Ishikawa (cell line): ENCODE measurements around the gene TBC1D5.

Experiments
- EP300 ChIP-seq: IDR thresholded peaks from 2 replicates; pipeline ENCODE4 v1.6.1; 2012; ENCODE audit warnings: borderline replicate concordance
- REST ChIP-seq: IDR thresholded peaks from 2 replicates; pipeline ENCODE4 v1.6.1; 2012; ENCODE audit warnings: low read depth, mild to moderate bottlenecking
- TAF1 ChIP-seq: IDR thresholded peaks from 2 replicates; pipeline ENCODE4 v1.6.1; 2012; ENCODE audit warnings: low read depth, mild to moderate bottlenecking

- no peak for TF ChIP-seq TAF1
- TF ChIP-seq REST = no peak
- TF ChIP-seq EP300 = no peak
Observed at GRCh38 chr3:17431484-17432045, 310.9 kb downstream of the TBC1D5 start.
